ENCODE data around the gene FBXO42.

Gene FBXO42

DNA sequence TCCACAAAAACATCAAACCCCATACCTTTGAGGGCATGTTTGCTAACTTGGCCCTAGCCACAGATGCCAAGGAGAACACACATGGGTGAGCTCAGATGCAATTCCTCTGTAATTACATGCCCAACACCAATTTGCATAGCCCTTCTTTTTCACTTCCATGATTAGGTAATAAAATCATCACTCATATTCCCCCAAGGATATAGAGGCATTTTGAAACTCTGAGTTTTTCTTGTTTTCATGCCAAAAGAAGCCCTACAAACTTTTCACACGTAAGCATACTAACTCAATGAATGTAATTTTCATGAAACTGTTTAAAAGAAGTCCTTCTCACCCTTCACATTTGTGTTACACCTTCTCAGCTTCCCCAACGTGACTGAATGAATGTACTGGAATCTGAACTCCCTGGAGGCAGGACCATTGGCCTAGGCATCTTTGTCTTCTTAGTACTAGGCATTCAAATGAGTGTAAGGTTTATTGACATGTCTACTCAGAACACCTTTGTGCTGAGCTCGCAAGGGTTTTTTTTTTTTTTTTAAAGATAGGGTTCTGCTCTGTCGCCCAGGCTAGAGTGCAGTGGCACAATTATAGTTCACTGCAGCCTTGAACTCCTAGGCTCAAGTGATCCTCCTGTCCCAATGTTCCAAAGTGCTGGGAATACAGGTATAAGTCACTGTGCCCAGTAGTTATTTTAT is 31.0 kb downstream of the FBXO42 start:
- peak; percentile 82 to 84 for DNase-seq

DNA sequence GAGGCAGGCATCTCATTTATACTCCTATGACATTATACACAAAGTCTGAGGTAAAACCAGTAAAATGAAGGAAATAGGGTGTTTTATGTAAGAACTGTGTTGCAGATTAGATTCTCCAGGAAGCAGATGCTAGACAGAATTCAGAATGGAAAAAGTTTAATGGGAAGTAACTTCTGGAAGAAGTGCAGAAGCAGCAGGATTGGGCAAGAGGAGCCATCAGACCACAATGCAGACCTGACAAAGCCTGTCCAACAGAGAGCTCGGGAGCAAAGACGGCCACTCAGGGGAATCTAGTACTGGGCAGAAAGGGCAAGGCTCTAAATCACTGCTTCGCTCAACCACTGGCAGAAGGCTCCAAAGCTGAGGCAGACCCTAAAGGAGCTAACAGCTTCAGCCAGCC is 33.7 kb downstream of the FBXO42 start:
- DNase-seq: no peak

DNA sequence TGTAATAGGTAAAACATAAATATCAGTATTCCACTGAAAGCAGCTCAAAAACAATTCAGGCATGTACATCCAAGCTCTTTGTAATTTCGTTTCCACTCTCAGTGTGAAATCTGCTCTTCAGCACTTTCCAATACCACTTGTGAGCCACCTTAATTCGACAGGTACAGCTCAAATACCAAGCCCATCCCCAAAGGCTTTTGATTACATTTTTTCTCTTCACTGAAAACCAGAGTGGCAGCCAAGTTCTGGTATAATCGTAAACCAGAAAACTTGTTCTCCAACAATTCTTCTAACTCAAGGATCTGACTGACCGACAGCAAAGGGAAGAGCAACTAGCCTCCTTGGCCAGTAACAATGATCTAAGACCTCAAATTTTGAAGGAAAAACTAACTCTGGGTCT is 36.8 kb downstream of the FBXO42 start:
- DNase-seq: no peak

DNA sequence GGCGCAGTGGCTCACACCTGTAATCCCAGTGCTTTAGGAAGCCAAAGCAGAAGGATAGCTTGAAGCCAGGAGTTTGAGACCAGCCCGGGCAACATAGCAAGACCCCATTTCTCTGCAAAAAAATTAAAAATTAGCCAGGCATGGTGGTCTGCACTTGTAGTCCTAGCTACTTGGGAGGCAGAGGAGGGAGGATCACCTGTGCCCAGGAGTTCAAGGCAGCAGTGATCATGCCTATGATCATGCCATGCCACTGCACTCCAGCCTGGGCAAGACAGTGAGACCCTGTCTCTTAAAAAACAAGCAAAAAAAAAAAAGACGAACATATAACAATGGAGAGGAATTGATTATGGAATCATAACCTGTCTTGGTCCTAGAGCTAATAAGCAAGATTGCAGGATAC is 45.1 kb downstream of the FBXO42 start:
- DNase-seq: no peak

DNA sequence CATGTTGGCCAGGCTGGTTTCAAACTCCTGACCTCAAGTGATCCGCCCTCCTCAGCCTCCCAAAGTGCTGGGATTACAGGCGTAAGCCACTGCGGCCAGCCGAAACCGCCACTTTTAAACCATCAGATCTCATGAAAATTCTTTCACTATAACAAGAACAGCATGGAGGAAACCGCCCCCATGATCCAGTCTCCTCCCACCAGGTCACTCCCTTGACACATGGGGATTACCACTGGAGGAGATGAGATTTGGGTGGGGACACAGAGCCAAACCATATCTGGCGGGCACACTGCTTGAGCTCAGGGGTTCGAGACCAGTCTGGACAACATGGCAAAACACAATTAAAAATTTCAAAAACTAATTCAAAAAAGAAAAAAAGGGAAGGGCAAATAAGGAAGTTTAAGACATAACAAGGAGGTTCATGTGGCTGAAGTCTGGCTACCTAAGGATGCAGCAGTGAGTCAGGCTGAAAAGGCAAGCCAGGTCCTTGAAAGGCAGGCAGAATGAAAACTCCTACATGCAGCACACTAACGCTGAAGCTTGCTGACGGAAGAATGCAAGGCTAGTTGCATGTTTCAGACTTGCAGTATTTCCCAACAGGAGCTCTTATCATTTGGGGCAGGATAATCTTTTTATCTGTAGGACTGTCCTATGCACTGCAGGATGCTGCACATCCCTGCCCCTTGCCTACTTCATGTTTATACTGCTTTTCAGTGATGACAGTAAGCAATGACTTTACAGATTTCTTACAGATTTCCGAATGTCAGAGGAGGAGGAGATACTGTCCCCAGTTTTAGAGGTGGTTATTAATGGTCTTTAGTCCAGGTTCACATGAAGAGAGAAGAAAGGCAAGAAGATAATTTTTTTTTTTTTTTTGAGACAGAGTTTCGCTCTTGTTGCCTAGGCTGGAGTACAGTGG is 49.3 kb downstream of the FBXO42 start:
- DNase-seq: no peak

DNA sequence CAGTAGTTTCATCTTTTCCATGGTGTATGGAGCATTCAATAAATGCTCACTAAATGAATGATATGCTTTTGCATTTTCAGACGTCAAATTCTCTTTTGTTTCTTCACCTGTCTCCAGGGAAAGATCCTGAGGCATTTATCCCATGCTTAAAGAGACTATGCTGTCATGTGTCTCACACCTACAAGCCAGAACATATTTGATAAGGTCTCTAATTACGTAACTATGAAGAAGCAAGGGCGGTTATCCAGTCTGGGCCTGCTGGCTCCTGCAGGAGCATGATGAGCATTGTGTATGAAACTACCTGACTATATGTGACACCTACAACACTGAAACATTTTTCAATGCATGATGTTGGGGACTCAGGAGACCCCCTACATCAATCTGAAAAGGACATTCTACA is 51.8 kb downstream of the FBXO42 start:
- DNase-seq: no peak

DNA sequence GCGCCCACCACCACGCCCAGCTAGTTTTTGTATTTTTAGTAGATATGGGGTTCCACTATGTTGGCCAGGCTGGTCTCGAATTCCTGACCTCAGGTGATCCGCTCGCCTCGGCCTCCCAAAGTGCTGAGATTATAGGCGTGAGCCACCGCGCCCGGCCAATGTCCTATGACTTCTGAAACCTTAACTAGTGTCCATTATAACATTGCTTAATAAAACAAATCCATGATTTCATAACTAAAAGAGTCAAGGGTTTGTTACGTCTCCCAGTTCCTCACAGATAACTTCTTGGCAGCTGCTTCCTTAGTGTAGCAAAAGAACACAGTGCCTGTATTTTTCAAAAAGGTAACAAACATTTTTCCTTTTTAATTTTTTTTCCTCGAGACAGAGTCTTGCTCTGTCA is 53.6 kb downstream of the FBXO42 start:
- DNase-seq: no peak

DNA sequence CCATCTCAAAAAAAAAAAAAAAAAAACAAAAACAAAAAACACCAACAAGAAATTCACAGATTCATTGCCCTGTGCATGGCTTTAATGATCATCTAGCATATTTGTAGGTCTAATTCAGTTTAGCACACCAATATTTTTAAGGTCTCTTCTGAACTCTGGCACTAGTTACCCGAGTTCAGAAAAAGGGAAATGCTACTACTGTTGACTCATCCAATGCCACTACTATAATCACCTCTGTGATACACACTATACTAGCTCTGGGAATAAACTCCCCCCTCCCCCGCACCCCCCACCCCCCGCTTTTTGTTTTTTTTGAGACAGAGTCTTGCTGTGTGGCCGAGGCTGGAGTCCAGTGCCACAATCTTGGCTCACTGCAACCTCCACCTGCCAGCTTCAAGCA is 55.6 kb downstream of the FBXO42 start:
- no peak for DNase-seq

DNA sequence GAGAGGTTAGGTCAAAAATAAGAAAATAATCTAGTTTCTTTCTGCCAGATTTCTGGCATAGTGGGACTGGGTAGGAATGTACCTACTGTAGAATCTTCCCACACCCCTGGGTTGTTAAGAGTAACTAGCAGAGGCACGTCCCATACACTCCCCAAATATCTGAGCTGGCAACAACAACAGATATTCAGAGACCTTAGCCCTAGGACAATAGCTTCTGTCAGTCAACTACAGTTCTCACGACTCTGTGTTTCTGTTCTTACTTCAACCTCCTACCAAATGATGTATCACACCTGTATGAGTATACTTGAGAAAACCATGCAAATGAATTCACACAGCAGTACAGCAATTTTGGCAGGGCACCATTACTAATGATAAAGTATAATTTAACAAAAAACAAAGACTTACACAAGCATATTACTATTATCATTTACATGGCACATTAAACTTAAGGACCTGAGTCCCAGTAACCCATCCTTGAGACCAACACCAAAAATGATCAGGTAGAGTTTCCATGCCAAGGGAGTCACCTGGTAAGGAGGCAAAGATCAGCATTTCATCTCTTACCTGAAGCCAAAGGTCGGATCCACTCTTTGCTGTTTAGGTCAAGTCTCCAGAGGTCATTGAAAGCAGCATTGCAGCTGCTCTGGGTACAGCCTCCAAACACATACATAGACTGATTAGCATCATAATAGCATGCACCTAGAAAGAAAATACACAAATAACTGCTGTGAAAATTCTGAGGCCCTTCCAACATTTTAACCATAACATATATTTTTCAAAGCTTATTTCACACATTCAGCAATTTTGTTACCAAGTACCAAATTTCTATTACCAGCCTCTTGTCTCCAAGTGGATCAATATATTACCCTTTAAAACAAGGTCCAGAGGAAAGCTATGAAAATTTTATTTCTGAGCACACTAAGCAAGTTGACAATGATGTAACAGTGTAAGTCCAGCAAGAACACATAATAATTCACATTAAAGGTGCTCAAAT is 57.8 kb downstream of the FBXO42 start:
- DNase-seq: no peak

DNA sequence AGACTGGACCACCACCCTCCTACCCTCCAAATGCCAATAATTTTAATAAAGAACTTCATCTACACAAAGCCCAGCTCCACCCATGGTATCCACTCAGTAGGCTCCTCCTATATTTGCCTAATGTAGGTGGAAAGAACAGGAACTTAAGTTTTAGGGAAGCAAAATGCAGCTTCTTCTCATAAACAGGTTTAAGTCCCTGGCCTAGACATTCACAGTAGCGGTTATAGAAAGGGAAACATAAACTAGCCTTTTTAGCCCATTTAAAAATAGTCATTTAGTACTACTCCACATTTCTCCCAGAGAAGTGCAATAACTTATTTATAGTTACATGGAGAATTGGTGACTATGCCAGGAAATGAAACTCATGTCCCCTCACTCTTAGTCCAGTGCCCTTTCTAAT is 58.7 kb downstream of the FBXO42 start:
- DNase-seq: no peak

DNA sequence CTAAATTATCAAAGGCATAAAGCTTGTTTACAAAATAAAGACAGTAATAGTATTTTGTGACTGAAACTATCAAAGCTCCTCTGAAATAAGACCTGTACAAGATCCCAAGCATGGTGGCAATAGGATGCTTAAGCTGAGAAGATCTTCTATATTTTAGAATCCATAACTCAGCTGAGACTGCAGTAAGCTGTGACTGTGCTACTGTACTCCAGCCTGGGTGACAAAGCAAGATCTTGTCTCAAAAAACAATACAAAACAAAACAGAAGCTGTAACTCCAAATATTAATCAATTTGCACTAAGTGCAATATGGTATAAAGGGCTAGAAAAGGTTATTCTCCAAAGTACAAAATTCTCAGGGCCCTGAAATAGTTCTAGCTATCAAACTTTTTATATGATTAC is 59.5 kb downstream of the FBXO42 start:
- no peak for DNase-seq

DNA sequence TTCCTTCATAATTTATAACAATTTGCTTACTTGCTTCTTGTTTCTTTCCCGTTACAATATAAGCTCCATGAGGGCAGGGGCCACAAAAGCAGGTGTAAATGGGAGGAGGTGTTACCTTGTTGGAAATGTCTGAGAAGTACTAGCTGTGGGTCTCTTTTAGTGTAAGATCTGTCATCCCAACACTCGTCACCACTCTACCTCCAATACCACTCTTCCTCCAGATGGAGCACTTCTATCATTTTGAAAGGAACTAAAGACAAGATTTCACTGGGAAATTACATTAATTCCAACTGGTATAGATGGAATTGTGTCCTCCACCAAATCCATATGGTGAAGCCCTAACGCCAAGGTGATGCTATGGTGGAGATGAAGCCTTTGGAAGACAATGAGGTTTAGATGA is 62.3 kb downstream of the FBXO42 start:
- DNase-seq: no peak

DNA sequence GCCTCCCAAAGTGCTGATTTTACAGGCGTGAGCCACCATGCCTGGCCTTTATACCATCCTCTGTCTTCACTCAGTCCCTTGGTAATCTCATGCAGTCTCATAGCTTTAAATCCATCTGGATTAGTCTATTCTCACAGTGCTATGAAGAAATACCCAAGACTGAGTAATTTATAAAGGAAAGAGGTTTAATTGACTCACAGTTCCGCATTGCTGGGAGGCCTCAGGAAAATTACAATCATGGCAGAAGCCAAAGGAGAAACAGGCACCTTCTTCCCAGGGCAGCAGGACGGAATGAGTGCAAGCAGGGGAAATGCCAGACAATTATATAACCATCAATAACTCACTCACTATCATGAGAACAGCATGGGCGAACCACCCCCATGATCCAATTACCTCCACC is 66.2 kb downstream of the FBXO42 start:
- DNase-seq: no peak

DNA sequence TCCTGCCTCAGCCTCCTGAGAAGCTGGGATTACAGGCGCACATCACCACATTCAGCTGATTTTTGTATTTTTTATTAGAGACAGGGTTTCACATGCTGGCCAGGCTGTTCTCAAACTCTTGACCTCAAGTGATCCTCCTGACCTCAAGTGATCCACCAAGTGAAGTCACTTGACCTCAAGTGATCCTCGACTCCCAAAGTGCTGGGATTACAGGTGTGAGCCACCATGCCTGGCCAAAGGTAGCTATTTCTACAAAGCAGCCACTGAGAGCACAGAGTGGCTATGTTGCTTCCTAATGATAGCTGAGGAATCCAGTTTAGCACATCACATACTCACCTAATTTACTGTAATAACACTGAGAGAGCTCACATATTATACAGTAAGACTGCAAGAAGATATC is 70.5 kb downstream of the FBXO42 start:
- DNase-seq: no peak

DNA sequence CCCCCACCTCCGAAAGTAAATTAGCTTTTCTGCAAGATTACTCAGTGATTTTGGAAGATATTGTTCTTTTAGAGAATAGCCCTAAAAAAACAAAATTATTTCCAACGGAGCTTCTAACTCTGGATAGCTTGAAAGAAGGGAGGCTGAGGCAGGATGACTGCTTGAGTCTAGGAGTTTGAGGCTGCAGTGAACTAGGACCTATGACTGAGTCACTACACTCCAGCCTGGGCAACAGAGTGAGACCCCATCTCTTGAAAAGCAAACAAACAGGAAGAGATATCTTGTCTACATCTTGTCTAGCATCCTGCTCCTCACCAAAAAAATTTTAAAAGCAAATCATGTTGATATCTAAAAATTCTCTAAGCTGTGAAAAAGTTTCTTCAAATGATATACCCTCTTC is 73.1 kb downstream of the FBXO42 start:
- DNase-seq: no peak

DNA sequence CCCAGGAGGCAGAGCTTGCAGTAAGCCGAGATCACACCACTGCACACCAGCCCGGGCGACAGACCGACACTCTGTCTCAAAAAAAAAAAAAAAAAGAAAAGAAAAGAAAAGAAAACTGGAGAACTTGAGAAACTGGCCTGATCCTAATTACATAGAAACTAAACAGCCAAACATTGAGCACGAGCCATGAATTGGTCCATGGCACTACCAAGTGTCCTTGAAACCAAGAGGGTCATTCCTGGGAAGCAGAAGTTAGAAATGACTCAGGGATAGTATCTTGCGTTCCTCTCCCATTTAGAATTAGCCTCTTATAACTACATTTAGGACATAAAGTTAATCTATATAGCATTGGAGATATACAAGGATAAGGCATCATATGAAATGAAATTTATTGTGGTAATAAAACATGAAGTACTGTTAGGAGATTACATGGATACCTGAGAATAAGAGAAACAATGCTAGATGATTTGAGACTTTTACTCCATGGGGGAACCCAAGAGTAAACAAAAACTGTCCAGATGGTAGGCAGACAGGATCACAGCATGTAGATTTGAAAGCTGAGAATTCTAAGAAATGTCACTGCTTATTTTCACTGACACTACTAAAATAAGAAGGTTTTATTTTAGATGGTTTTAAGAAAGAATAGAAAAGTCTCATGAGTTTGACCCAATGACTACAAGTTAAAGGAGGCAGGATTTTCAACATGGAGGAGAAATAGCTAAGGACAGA is 75.8 kb downstream of the FBXO42 start:
- no peak for DNase-seq

DNA sequence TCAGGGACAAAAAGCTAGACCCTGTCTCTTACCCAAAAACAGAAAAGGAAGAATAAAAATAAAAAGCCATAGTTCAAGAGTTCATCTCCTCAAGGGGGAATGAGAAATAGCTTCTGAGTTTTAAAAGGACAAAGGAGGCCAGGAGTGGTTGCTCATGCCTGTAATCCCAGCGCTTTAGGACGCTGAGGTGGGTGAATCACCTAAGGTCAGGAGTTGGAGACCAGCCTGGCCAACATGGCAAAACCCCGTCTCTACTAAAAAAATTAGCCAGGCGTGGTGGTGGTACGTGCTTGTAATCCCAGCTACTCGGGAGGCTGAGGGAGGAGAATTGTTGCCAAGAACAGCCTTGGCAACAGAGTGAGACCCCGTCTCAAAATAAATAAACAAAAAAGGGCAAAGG is 76.7 kb downstream of the FBXO42 start:
- no peak for DNase-seq

DNA sequence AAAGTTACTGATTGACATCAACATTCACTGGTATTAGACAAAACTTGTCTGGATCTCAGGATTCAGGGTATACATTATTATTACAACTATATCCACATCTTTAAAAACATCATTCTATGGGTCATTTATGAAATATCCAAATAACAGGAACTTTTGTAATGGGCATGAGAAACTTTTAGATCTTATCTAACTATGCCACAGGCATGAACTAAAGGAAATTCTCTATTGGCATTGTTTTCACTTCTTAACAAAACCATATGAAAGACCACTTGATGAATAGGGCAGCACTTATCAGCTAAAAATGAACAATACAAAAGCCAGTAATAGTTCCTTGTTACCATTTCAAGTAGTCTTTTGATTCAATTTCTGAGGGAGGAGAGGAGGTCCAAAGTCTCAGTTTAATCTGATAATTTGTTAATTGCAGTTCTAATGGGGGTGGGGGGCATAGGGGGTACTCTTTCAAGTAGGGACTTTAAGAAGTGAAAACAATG is 84.5 kb downstream of the FBXO42 start:
- DNase-seq: no peak

DNA sequence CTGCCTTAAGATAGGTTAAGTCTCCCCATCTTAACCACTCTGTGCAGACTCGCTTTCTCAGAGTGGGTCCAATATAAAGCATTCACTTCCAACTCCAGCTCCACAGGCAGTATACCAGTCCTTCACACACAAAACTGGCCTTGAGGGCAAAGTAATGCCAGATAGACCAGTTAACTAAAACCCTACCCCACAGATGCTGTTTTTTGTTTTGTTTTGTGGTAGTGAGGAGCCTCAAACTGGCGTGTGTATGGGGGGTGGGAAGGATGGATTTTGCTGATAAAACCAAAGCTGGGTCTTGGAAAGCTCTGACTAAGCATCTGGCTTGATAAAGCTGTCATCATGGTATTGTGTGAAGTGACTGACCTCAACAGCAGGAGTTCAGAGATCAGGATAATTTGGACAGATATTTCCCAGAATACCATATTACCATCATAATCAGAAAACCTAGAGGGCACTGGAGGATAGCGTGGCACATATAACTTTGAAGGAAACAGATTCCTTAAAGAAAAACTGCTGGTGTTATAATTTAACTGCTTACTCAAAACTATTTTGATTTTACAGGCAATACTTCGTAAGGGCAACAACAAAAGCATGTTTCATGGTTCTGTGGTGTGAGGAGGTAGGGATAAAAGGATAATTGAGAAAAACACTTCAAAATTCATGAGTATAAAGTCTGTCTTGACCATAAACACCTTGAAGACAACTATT is 85.7 kb downstream of the FBXO42 start:
- no peak for DNase-seq

DNA sequence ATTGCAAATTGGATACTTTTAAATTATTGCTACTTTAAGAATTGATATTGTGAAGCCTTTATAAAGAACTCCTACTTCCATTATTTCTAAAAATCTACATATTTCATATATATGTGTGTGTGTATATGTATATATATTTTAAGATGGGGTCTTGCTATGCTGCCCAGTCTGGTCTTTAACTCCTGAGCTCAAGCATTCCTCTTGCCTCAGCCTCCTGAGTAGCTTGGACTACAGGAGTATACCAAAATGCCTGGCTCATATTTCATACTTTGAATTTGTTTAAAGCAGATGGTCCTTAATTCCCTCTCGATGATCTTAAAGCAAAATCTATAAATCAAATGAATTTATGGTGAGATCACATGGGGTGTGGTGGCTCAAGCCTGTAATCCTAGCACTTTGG is 90.2 kb downstream of the FBXO42 start:
- peak in 1 of 2 experiments; percentile 6 for DNase-seq

DNA sequence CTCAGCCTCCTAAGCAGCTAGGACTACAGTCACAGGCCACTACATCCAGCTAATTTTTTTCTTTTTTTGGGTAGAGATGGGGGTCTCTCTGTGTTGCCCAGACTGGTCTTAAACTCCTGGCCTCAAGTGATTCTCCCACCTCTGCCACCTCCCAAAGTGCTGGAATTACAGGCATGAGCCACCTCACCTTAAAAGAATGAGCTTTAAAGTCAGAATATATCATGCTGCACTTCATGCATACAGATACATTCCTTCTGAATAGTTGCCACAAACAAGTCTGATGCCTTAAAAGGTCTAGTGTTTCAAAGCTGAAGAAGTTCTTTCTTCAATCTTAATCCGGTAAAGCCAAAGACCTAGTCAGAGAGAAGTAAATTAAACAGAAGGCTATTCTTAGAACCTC is 91.5 kb downstream of the FBXO42 start:
- DNase-seq: no peak

Measured in NCI-H526 (cell line).